Caco-2 (cell line): ENCODE results near the gene PRR36. TPM values are rescaled to one million over a fixed set of nuclear protein-coding genes. Genes with fewer than 3 reads are reported as not detected.

ENCODE experiments used
- BruUV-seq: library from RNA; stranded (reverse); fragments of 400-500 nt; replicated peaks from 2 replicates; lab custom pipeline; 2021; lab: Mats Ljungman, UMichigan
- CTCF ChIA-PET: fragments of 300-600 bp; sonication (Branson Sonifier 250); formaldehyde crosslinking; loops from one replicate; lab custom pipeline; 2022; ENCODE audit warnings: antibody characterized with exemption; lab: Charles Lee
- POLR2A ChIA-PET: fragments of 300-600 bp; sonication (Branson Sonifier 250); formaldehyde crosslinking; loops from one replicate; lab custom pipeline; 2022; ENCODE audit warnings: antibody characterized with exemption; lab: Charles Lee
- DNase-seq, 2 experiments: peaks; one replicate each; pipeline versions ENCODE4 v3.0.0 to v3.0.0-alpha.2; 2020 to 2022
- H3K27me3 ChIP-seq: replicated peaks from 2 replicates; pipeline ENCODE4 v1.6.0; 2011; ENCODE audit warnings: low read length; ENCODE audit not compliant: control insufficient read depth, insufficient read depth
- H3K36me3 ChIP-seq: 2 replicates; pipeline ENCODE4 v1.5.1; 2011; ENCODE audit warnings: low read length; ENCODE audit not compliant: control insufficient read depth, insufficient read depth
- H3K4me1 ChIP-seq: fragments of 250-450 bp; sonication (Bioruptor Pico); 2 replicates; pipeline ENCODE4 v1.5.1; 2020; ENCODE audit warnings: mild to moderate bottlenecking
- H3K4me3 ChIP-seq: 2 replicates; pipeline ENCODE4 v1.5.1; 2011; ENCODE audit warnings: low read depth, mild to moderate bottlenecking, control low read depth, low read length
- H3K9me3 ChIP-seq: fragments of 250-450 bp; sonication (Bioruptor Pico); 2 replicates; pipeline ENCODE4 v1.5.1; 2020; ENCODE audit warnings: mild to moderate bottlenecking, moderate library complexity
- H3K27ac Mint-ChIP-seq: one replicate; pipeline ENCODE4 v1.8.0; 2022; ENCODE audit warnings: mixed read lengths; ENCODE audit not compliant: unreplicated experiment
- H3K27me3 Mint-ChIP-seq: one replicate; pipeline ENCODE4 v1.8.0; 2022; ENCODE audit warnings: mixed read lengths; ENCODE audit not compliant: insufficient read depth, unreplicated experiment
- H3K36me3 Mint-ChIP-seq: one replicate; pipeline ENCODE4 v1.8.0; 2022; ENCODE audit warnings: mild to moderate bottlenecking, mixed read lengths; ENCODE audit not compliant: insufficient read depth, unreplicated experiment
- H3K4me1 Mint-ChIP-seq: one replicate; pipeline ENCODE4 v1.8.0; 2022; ENCODE audit warnings: low read depth, mixed read lengths; ENCODE audit not compliant: unreplicated experiment
- H3K4me3 Mint-ChIP-seq: one replicate; pipeline ENCODE4 v1.8.0; 2022; ENCODE audit warnings: mild to moderate bottlenecking, moderate library complexity, mixed read lengths; ENCODE audit not compliant: unreplicated experiment
- H3K9me3 Mint-ChIP-seq: one replicate; pipeline ENCODE4 v1.8.0; 2022; ENCODE audit warnings: mixed read lengths; ENCODE audit not compliant: unreplicated experiment
- intact Hi-C: fragments of 100-400 bp; cut with micrococcal nuclease; formaldehyde crosslinking; loops from one replicate; pipeline ENCODE4 v1.10.0; 2022; ENCODE audit not compliant: unreplicated experiment
- total RNA-seq: library from RNA; stranded (reverse); gene quantifications from 2 replicates; pipeline ENCODE4 v1.2.3, GENCODE V29; 2022
- TF ChIP-seq, protein P1 (sequence below), 2 experiments: fragments of 200-600 bp in 1 of 2; IDR thresholded peaks; 1 replicate in 1 of 2; 2 replicates in 1 of 2; pipeline versions ENCODE4 v1.5.1 to v1.8.0; 2011 to 2022; ENCODE audit warnings: antibody characterized with exemption in 1 of 2, control low read depth in 1 of 2, inconsistent platforms in 1 of 2, low read depth in 1 of 2, low read length in 1 of 2, mild to moderate bottlenecking in 1 of 2, moderate library complexity in 1 of 2; ENCODE audit not compliant: insufficient read depth in 1 of 2, severe bottlenecking in 1 of 2, unreplicated experiment in 1 of 2

PRR36 gene
- total RNA-seq, 1 experiment from 2014 or later = 3.7 TPM

DNA sequence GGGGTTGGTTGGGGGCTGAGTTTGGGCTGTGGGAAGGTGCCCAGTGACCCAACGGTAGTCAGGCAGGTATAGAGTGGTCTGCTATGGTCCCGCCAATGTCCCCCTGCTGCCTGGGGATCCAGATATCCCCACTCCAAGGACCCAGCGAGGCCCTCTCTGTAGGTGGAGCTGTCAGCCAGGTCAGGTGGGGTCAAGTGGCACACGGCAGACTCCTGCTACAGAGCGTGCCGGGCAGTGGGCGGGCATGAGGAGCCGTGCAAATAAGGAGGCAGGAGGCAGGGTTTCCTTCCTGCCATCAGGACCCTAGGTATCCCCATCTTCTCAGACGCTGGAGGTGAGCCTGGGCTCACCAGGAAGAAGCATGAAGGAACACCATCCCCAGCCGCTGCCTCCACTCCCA, 29.2 kb downstream of the PRR36 start:
- Mint-ChIP-seq H3K4me3 (no peak overlapping the region), H3K36me3 (no peaks in the 10 kb centered on the region), H3K9me3 (no peaks in the 10 kb centered on the region), H3K27me3 (no peaks in the 10 kb centered on the region), H3K27ac (no peak overlapping the region), H3K4me1 (no peaks in the 10 kb centered on the region)
- Histone ChIP-seq H3K4me3 (no peak overlapping the region), H3K4me1 (no peaks in the 10 kb centered on the region), H3K27me3 (no peaks in the 10 kb centered on the region), H3K36me3 (no peaks in the 10 kb centered on the region), H3K9me3 (no peaks in the 10 kb centered on the region)
- DNase-seq = no peak
- intact Hi-C loops = no loop called here
- TF ChIP-seq, protein P1, sequence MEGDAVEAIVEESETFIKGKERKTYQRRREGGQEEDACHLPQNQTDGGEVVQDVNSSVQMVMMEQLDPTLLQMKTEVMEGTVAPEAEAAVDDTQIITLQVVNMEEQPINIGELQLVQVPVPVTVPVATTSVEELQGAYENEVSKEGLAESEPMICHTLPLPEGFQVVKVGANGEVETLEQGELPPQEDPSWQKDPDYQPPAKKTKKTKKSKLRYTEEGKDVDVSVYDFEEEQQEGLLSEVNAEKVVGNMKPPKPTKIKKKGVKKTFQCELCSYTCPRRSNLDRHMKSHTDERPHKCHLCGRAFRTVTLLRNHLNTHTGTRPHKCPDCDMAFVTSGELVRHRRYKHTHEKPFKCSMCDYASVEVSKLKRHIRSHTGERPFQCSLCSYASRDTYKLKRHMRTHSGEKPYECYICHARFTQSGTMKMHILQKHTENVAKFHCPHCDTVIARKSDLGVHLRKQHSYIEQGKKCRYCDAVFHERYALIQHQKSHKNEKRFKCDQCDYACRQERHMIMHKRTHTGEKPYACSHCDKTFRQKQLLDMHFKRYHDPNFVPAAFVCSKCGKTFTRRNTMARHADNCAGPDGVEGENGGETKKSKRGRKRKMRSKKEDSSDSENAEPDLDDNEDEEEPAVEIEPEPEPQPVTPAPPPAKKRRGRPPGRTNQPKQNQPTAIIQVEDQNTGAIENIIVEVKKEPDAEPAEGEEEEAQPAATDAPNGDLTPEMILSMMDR (IDR thresholded peaks at IDR 0.05; ENCODE audit: insufficient read depth in 1 of 2, low read depth in 1 of 2, low read length in 1 of 2, severe bottlenecking in 1 of 2, unreplicated experiment in 1 of 2) = no peak
- ChIA-PET CTCF (no interaction called here), POLR2A (no interaction called here)
- no TSS peak for BruUV-seq

DNA sequence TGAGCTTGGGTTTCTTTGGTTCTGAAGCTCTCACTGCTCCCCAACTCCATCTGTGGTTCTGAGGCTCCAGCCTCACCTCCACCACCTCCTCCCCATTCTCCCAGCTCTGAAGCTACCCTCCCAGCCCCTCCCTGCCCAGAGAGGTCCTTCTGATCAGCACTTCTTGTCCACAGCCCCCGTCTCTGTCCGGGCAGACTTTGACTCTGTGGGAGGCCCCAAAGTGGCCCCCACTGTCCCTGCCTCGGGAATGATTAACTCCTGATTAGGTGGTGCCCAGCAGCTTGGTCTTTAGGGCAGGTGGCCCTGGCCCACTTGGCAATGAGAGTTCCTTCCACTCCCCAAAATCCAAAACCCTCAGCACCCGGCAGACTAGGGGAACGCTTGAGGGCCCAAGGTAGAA, 29.8 kb downstream of the PRR36 start:
- H3K27ac Mint-ChIP-seq = no peak overlapping the region
- POLR2A ChIA-PET = no interaction called here

DNA sequence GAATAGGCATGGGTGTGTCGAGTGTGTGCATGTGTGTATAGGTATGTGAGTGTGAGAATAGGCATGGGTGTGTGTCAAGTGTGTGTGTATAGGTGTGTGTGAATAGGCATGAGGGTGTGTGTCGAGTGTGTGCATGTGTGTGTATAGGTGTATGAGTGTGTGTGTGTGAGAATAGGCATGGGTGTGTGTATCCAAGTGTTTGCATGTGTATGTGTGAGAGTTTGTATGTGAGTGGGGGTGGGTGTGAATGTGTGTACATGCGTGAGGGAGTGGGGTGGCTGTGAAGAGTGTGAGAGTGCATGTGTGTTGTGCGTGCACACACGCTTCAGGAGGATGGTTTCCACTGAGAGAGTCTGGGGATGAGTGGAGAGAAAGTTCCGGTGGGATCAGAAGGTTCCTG, 30.7 kb downstream of the PRR36 start:
- ChIA-PET POLR2A (no interaction called here), CTCF (no interaction called here)
- H3K4me1 Mint-ChIP-seq = no peaks in the 10 kb centered on the region
- Histone ChIP-seq H3K4me1 (no peaks in the 10 kb centered on the region), H3K36me3 (no peaks in the 10 kb centered on the region), H3K4me3 (no peak overlapping the region), H3K9me3 (no peaks in the 10 kb centered on the region), H3K27me3 (no peaks in the 10 kb centered on the region)
- no peak for DNase-seq
- TF ChIP-seq, protein P1 (IDR thresholded peaks at IDR 0.05; ENCODE audit: insufficient read depth in 1 of 2, low read depth in 1 of 2, low read length in 1 of 2, severe bottlenecking in 1 of 2, unreplicated experiment in 1 of 2) = no peak
- no peaks in the 10 kb centered on the region for H3K27me3 Mint-ChIP-seq
- H3K36me3 Mint-ChIP-seq = no peaks in the 10 kb centered on the region
- no peak overlapping the region for H3K27ac Mint-ChIP-seq
- H3K9me3 Mint-ChIP-seq = no peaks in the 10 kb centered on the region
- no peak overlapping the region for H3K4me3 Mint-ChIP-seq
- intact Hi-C loops = no loop called here
- no TSS peak for BruUV-seq

More for the DNA sequence above, 29.8 kb downstream of the PRR36 start:
- Histone ChIP-seq H3K4me3 (no peak overlapping the region), H3K36me3 (no peaks in the 10 kb centered on the region), H3K4me1 (no peaks in the 10 kb centered on the region), H3K9me3 (no peaks in the 10 kb centered on the region), H3K27me3 (no peaks in the 10 kb centered on the region)
- Mint-ChIP-seq H3K4me1 (no peaks in the 10 kb centered on the region), H3K36me3 (no peaks in the 10 kb centered on the region), H3K9me3 (no peaks in the 10 kb centered on the region), H3K4me3 (no peak overlapping the region), H3K27me3 (no peaks in the 10 kb centered on the region)
- TF ChIP-seq, protein P1 (IDR thresholded peaks at IDR 0.05; ENCODE audit: insufficient read depth in 1 of 2, low read depth in 1 of 2, low read length in 1 of 2, severe bottlenecking in 1 of 2, unreplicated experiment in 1 of 2) = no peak
- CTCF ChIA-PET = no interaction called here
- no peak for DNase-seq
- BruUV-seq = no TSS peak
- intact Hi-C loops = no loop called here
